ENCODE results near the gene CFAP300. TPM values are rescaled to one million over a fixed set of nuclear protein-coding genes. Genes with fewer than 3 reads are reported as not detected.

CFAP300 gene
- total RNA-seq, 4 donors from 2014 or later = 0.51 to 3.9 (median 2.4) TPM

GRCh38 chr11:102007567-102008437, 39.4 kb upstream of the CFAP300 start:
- TF ChIP-seq CTCF (IDR thresholded peaks at IDR 0.05) = peak; percentile 15 to 34
- TF ChIP-seq POLR2AphosphoS5 (IDR thresholded peaks at IDR 0.05) = no peak
- no peak for TF ChIP-seq EP300 (IDR thresholded peaks at IDR 0.05)
- TF ChIP-seq POLR2A (IDR thresholded peaks at IDR 0.05) = no peak
- no peaks in the 10 kb centered on the region for H3K9me3 ChIP-seq
- H3K4me3 ChIP-seq = no peak overlapping the region
- peak overlapping the region; percentile 41 for H3K27ac ChIP-seq
- H3K27me3 ChIP-seq = no peaks in the 10 kb centered on the region
- no peak for DNase-seq (ENCODE audit: low spot score in 2 of 2)
- H3K36me3 ChIP-seq = no peaks in the 10 kb centered on the region
- 20% methylated on average over 4 of the region's 4 CpGs for WGBS
- H3K4me1 ChIP-seq = peaks cover 27% of the 10 kb centered on the region

- no peaks in the 10 kb centered on the region for H3K9me3 ChIP-seq
- DNase-seq (ENCODE audit: low spot score in 2 of 2) = peak; percentile 85 to 88
- no peaks in the 10 kb centered on the region for H3K27me3 ChIP-seq
- 12% methylated on average over 12 of the region's 12 CpGs for WGBS
- TF ChIP-seq EP300 (IDR thresholded peaks at IDR 0.05) (no peak), POLR2A (IDR thresholded peaks at IDR 0.05) (no peak), POLR2AphosphoS5 (IDR thresholded peaks at IDR 0.05) (no peak), CTCF (IDR thresholded peaks at IDR 0.05) (no peak)
- no peak overlapping the region for H3K4me3 ChIP-seq
- no peaks in the 10 kb centered on the region for H3K36me3 ChIP-seq
- peaks cover 27% of the 10 kb centered on the region for H3K4me1 ChIP-seq
- peak overlapping the region; percentile 54 for H3K27ac ChIP-seq
Observed at GRCh38 chr11:102010776-102011494, 36.3 kb upstream of the CFAP300 start.

- peaks cover 26% of the 10 kb centered on the region for H3K4me1 ChIP-seq
- no peak for DNase-seq (ENCODE audit: low spot score in 2 of 2)
- H3K27ac ChIP-seq = no peak overlapping the region
- H3K9me3 ChIP-seq = no peaks in the 10 kb centered on the region
- WGBS = 52% methylated on average over 3 of the region's 3 CpGs
- no peaks in the 10 kb centered on the region for H3K27me3 ChIP-seq
- H3K36me3 ChIP-seq = no peaks in the 10 kb centered on the region
- TF ChIP-seq POLR2AphosphoS5 (IDR thresholded peaks at IDR 0.05) = no peak
- no peak for TF ChIP-seq POLR2A (IDR thresholded peaks at IDR 0.05)
- no peak for TF ChIP-seq EP300 (IDR thresholded peaks at IDR 0.05)
- no peak for TF ChIP-seq CTCF (IDR thresholded peaks at IDR 0.05)
- H3K4me3 ChIP-seq = no peak overlapping the region
Observed at GRCh38 chr11:102012946-102013345, 34.3 kb upstream of the CFAP300 start.

- H3K27me3 ChIP-seq = no peaks in the 10 kb centered on the region
- WGBS = 71% methylated on average over 5 of the region's 5 CpGs
Observed at GRCh38 chr11:102014756-102015155, 32.5 kb upstream of the CFAP300 start.

More at GRCh38 chr11:102014756-102015155, 32.5 kb upstream of the CFAP300 start:
- Histone ChIP-seq H3K4me3 (no peak overlapping the region), H3K36me3 (no peaks in the 10 kb centered on the region), H3K4me1 (peaks cover 23% of the 10 kb centered on the region), H3K27ac (no peak overlapping the region), H3K9me3 (no peaks in the 10 kb centered on the region)
- TF ChIP-seq POLR2AphosphoS5 (IDR thresholded peaks at IDR 0.05) (no peak), POLR2A (IDR thresholded peaks at IDR 0.05) (no peak), CTCF (IDR thresholded peaks at IDR 0.05) (no peak), EP300 (IDR thresholded peaks at IDR 0.05) (no peak)
- no peak for DNase-seq (ENCODE audit: low spot score in 2 of 2)
